Measurements from ENCODE around the gene GPR157.
"Not testable (repeated sequence)": the region's sequence is repeated elsewhere in the genome, so short reads cannot be mapped to it uniquely, and the experiment has no call there.

GRCh38 chr1:9123665-9124064 is 5.2 kb downstream of the GPR157 start:
- TF ChIP-seq POLR2A (IDR thresholded peaks at IDR 0.05; ENCODE audit: extremely low read depth, insufficient read length); MYC (IDR thresholded peaks at IDR 0.05; ENCODE audit: low read depth, low read length); CTCF (IDR thresholded peaks at IDR 0.05; ENCODE audit: low read depth, low read length); MAX (IDR thresholded peaks at IDR 0.05; ENCODE audit: low read depth, low read length): not testable (repeated sequence)
